ENCODE data around the gene DSEL.

The DSEL gene

DNA sequence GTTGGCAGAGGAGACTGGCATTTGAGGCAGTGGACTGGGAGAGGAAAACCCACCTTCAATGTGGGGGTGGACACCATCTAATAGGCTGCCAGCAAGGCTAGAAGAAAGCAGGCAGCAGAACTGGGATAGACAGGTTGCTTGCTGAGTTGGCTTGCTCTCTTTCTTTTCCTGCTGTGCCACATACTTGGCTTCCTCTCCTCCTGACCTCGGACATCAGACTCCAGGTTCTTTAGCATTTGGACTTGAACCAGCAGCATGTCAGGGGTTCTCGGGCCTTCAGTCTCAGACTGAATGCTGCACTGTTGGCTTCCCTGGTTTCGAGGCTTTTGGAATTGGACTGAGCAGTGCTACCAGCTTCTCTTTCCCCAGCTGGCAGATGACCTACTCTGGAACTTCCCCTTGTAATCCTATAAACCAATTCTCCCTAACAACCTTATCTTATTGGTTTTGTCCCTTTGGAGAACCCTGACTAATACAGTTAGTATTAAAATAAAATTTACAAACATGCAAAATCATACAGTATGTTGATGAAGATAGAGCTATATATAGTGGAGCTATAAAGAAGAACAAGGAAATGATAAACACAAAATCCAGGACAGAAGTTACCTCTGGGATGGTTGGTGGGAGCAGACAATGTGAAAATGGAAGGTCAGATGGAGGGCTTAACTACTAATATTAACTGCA lies 15.9 kb downstream of the DSEL start:
- DNase-seq (ENCODE audit: low read depth), result no peak

DNA sequence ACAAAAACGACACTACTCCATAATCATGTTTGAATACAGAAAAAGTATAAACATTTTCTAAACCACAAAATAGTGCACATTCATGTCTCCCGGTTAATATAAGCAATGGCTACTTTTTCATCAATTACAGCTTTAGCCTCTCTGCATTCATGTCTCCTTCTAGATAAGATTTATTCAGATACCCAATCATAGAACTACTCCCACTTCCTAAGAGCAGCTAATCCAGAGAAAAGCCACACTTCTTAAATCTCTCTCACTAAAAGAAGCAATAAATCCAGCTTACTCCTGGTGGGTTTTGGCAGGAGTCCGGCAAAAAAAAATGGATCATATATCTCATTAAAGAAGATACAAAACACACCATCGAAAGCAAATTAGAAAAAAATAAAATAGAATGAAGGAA lies 20.1 kb downstream of the DSEL start:
- DNase-seq (ENCODE audit: low read depth), result no peak

DNA sequence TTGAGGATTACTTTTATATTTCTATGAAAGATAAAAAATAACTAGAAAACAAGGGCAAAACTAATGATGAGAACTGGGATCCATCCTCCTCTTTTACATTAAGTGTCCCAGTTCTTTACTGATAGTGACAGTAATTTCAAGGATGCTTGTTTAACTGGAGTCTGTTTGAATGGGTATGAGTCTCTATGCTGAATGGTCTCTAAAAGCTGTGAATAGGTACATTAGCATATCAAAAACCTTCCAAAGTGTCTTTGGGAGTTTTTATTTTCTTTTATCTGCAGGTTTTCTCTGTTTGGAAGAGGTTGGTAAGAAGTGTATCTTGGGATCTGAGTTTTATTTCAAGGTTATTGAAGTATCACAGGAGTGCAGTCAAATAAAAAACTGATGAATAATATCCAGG lies 30.0 kb downstream of the DSEL start:
- DNase-seq (ENCODE audit: low read depth), result no peak

DNA sequence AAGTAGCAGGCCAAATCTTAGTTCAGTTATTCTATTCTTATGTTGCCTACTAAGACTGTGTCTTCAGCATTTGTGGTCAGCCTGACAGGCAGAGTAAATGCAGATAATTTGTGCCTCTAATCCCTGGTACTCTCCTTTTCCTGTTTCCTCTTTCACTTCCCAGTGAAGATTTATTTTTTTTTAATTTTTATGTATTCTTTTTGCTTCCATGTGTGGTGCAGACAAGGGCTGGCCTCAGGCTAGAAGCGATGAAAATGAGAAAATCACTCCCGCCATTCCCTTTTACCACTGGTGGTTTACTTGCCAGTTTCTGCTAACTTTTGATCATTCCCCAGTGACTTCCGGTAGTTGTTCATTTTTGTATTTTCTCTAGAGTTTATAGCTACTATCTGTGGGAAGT lies 30.9 kb downstream of the DSEL start:
- no peak for DNase-seq (ENCODE audit: low read depth)

DNA sequence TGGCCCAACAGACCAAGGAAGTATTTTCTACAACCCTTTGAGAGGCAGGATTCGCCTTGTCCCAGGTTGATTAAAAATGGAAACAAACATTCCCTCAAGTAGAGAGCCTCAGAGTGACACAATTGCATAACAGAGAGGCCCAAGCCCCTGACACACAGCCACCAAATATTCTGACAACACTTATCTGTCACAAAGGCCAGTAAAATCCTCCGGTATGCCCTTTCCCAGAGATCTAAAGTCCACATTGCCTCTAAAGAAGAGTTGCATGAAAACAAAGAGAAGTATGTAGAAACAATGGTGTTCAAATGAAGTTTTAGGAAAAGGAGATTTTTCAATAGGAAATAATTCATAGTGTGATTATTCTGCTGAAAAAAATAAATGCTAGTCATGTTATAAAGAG lies 32.1 kb downstream of the DSEL start:
- DNase-seq (ENCODE audit: low read depth), result no peak

DNA sequence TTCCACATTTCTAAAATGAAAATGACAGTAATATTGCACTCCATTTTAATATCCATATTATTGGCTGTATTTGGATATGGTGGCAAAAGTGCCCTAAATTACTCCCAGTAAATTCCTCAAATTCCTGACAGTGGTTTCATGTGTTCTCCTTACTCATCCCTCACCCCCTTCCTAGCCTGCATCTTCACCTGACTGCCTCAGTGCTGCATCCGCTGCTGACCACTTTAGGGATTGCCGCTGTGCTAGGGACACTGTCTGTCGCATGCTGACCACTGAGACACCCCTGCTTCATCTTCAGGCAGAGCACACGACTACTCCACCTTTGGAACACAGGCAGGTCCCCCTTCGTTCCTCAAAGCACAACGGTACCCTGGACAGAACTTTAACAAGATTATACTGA lies 32.6 kb downstream of the DSEL start:
- no peak for DNase-seq (ENCODE audit: low read depth)

DNA sequence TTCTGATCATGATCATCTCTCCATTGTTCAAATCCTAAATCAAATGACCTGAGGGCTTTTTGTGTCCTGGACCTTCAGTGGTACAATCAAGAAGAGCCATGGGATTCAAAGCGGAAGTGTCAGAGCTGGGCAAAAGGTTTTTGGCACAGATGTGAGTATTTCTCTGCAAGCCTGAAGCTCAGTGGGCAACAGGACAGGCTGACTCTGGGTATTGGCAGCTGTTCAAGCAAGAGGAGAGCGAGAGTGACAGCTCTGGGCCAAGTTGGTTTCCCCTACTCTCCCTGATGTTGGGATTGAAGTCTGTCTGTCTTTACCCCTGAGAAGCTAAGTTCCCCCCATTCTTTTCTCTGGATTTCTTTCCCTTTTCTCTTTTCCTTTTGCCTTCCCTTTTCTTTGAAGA lies 33.3 kb downstream of the DSEL start:
- DNase-seq (ENCODE audit: low read depth), result no peak

DNA sequence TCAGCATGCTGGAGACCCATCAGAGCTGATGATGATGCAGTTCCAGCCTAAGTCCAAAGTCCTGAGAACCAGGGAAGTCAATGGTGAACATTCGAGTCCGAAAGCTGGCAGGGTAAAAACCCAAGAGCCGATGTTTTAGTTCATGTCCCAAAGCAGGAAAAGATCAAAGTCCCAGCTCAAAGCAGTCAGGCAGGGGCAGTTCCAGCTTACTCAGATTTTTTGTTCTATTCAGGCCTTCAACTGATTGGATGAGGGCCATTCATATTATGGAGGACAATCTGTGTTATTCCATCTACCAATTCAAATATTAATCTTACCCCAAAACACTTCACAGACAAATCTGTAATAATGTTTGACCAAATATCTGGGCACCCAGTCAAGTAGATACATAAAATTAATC lies 38.3 kb downstream of the DSEL start:
- DNase-seq (ENCODE audit: low read depth), result no peak

DNA sequence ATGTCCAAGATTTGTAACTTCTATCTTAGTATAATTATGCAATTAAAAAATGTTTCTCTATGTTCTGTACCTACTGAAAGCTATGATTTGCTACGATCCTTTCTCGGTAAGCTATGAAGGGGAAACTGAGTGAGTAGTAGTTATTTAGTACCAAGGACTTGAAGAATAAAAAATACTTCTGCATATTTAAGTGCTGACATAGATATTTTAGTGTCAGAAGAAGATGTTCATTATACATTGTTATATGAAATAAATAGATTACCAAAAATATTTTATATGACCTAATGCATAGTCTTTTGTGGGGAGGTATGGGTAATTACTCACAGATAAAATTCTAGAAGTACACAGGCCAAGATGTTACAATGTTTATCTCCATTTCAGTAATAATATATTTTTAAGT lies 39.0 kb downstream of the DSEL start:
- DNase-seq (ENCODE audit: low read depth), result no peak

DNA sequence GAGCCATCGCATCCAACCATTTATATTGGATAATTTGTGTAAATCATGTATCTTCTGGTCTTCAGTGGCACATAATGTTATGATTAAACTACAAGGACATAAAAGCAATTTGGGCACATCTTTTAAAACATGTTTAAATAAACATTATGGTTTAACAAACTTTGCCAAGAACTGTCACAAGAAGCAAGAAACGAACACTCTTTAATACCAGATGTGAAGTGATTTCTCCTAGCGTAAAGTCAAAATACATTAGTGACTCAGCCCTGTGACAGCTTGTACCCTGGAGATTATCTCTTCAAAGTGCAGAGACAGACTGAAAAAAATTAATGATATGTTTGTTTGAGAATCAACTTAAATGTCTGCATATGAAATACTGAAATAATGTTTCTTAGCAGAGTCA lies 39.9 kb downstream of the DSEL start:
- no peak for DNase-seq (ENCODE audit: low read depth)

DNA sequence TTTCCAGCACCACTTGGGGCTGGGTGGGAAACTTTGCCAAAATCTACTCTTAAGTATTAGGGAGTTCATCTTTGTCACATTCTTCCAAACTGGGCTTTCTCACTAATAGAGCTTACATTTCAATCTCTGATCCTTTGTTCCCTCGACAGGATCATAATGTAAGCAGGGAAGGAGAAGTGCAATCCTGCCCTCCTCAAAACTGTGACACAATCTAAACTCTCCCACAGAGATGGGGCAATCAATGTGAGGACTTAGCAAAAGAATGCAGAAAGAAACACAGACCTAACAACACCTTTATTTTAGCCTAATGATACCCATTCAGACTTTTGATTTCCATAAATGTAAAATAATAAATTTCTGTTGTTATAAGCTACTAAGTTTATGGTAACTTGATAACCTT lies 40.8 kb downstream of the DSEL start:
- no peak for DNase-seq (ENCODE audit: low read depth)

DNA sequence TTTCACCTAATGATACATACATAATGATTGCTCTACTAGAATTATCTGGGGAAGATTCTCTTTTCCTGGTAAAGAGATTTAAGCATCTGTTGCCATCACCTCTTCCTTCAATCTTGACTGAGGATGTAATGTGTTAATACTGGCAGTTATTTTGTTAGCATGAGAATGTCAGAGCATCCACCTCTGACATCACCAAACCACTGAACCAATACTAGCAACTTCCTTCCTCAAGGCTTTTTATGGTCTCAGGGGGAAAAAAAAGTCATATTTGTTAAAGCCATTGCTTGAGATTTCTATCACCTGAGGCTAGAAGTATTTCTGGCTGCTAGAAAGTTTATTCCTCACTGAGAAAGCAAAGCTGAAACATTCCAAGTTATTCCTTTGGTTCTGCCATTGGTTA lies 48.5 kb downstream of the DSEL start:
- DNase-seq (ENCODE audit: low read depth), result no peak

DNA sequence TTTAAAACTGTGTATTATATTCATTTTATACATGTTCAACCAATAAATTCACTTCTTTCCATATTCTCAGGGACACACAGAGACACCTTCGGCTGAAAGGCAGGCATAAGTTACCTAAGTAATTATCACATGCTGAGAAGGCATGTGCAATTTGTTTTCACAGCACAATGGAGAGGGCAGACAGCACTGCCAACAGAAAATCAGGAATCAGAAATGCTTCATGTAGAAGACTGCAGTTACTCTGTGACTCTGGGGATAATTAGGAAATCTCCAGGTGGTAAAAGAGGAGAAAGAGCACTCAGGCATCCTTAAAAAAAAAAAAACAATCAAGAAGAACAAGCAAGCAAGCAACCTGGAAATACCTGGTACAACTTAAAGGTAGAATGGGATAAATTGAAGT lies 49.3 kb downstream of the DSEL start:
- DNase-seq (ENCODE audit: low read depth), result no peak

DNA sequence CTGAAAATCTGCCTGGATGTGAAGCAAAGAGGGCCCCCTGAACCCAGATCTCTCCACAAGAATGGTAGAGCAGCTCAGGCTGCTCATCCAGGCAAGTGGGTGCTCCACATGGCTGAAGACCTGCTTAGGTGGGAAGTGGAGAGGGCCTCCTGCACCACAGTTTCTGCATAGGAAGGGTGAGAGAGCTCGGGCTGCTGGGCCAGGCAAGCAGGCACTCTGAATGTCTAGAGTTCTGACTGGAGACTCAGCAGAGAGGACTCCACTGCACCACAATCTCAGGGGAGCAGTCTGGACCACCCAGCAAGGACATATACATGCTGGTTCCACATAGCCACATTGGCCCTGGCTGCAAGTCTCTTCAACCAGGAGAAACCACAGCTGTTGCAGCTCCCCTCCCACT lies 52.0 kb downstream of the DSEL start:
- no peak for DNase-seq (ENCODE audit: low read depth)

DNA sequence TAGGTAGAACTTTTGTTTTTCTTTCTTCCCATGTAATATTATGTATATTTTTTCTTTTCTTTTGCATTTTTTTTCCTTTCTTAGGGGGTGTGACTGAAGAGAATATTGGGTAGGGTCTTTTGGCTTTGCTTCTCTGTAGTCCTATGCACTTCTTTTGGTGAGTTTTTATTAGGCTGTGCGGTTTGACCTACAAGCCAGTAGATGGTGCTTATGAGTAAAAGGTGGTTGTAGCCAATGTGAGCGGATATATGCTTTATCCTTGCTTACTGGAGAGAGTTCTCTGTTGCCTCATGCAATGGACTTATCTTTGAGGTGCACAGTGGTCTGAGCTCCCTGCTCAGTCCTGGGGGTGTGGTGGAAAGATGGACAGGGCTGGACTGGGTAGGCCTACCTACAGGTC lies 52.7 kb downstream of the DSEL start:
- no peak for DNase-seq (ENCODE audit: low read depth)

DNA sequence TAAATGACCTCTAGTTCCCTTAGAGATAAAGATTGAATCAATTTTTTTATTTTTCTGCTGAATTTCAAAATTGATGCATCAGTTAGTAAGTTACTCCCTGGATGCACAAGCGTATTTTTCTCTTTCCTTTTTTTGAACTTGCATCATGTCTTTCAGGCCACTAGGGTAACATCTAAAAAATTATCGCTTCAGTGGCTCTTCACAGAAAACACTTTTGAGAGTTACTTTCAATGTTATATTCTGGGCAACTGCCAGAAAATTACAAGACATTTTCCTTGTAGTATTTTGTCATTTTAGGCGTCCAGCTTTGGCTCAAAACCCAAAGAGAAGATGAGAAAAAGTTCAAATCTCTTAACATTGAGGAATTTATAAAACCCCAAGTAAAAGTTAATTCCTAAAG lies 59.8 kb downstream of the DSEL start:
- no peak for DNase-seq (ENCODE audit: low read depth)
